NCI-H146 treated with DMSO at 0.1 percent for 48 hours (cell line): ENCODE measurements around the gene UNC13D.
"Not testable (repeated sequence)": the region's sequence is repeated elsewhere in the genome, so short reads cannot be mapped to it uniquely, and the experiment has no call there.

Experiments
- DNase-seq: peaks from one replicate; lab custom pipeline; 2025; ENCODE audit not compliant: unreplicated experiment; lab: John Stamatoyannopoulos, UW

Gene UNC13D

GRCh38 chr17:75853433-75853832, 9.2 kb upstream of the UNC13D start:
- no peak for DNase-seq

DNA sequence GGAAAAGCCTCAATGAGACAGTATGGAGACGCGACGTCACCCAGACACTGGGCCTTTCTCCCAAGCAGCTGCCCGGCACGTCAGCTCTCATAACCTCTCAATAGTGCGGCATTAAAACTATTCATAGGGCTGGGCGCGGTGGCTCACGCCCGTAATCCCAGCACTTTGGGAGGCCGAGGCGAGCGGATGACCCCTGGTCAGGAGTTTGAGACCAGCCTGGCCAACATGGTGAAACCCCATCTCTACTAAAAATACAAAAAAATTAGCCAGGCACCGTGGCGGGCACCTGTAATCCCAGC, 7.4 kb upstream of the UNC13D start:
- DNase-seq = not testable (repeated sequence)

GRCh38 chr17:75850928-75851692, 6.9 kb upstream of the UNC13D start:
- no peak for DNase-seq

DNA sequence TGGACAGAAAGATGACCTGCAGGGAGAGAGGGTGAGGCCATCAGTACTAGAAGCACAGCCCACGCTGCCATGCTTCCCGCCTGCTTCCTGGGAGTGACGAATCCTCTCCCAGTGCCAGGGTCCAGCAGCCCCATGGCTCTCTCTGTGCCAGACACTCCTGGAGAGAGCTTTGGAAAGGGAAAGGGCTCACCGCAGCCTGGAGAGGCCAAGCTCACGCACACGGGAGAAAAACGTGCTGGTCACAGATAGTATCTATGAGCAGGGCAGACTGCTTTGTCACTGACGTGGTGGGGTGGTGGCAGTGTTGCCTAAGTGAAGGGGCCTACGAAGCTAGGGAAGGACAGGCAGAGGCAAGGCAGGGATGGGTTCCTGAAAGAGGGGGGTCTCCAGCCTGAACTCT, 5.5 kb upstream of the UNC13D start:
- DNase-seq = no peak

- no peak for DNase-seq
These were observed 5.1 kb upstream of the UNC13D start for GRCh38 chr17:75849279-75849646.

DNA sequence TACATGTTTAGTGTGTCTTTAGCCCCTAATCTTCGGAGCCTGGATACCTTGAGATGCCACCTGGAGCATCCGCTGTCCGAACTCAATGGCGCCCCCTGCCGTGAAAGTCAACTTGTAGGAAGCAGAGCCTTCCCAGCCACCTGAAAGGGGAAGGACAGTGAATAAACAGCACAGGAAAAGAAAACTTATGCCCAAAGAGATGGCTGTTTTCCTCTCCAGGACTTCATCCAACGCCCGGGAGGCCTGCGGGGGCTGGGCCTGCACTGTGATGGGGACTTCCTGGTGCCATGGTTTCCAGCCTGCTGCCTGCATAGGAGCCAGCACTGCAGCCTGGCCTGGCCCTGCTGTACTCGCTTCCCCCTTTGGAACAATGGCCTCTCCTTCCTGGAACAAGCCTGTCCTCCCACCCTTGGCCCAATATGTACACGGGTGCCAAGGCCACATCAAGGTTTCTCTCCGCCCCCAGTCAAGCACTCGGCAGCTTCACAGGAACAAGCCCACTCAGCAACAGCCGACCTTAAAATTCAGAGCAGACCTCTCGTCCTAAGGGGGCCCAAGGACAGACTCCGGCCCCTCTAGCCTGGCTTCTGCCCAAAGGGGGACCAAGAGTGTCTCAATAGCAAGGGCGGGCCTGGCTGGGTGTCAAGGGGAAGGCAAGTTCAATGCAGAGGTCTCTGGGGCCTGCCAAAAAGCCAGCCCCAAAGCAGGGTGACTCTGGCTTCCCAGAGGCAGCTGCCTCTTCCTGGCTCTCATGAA, 4.5 kb upstream of the UNC13D start:
- no peak for DNase-seq

DNA sequence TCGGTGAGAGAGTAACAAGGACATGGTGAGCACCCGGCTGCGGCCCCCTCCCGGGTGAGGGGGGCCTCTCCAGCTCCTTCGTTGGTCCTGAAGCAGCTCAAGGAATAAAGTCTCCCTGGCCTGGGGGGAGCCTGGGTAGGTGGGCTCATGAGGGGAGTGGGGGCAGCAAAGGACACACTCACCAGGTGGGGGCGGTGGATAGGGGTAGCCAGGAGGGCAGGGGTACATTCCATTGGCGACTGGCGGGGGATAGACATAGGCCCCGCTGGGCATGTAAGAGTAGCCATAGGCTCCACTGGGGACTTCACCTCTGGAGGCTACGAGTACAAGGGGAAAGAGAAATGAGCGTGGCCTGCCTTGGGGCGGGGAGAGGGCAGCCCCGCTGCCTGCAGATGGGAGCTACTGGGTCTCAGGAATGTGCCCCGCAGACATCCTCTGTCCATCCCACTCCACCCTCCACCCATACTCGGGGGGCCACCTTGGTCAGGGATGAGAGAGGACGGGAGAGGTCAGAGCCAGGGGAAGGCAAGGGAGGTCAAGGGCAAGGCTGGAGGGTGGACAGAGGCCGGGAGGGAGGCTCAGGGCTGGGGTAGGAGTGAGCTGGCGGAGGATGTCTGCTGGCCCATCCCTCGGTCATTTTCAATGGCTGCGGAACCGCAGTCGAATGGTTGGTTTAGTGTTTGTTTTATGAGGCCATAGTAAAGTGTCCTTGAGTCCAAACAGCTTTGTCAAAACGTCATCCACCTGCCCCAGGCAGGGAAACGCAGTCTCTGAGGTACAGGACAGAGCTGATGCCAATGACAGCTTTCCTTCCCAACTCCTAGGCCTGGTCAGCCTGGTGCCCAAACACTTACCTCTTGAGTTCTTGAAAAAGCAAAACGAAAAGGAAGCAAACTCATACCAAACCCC, 3.7 kb upstream of the UNC13D start:
- no peak for DNase-seq

DNA sequence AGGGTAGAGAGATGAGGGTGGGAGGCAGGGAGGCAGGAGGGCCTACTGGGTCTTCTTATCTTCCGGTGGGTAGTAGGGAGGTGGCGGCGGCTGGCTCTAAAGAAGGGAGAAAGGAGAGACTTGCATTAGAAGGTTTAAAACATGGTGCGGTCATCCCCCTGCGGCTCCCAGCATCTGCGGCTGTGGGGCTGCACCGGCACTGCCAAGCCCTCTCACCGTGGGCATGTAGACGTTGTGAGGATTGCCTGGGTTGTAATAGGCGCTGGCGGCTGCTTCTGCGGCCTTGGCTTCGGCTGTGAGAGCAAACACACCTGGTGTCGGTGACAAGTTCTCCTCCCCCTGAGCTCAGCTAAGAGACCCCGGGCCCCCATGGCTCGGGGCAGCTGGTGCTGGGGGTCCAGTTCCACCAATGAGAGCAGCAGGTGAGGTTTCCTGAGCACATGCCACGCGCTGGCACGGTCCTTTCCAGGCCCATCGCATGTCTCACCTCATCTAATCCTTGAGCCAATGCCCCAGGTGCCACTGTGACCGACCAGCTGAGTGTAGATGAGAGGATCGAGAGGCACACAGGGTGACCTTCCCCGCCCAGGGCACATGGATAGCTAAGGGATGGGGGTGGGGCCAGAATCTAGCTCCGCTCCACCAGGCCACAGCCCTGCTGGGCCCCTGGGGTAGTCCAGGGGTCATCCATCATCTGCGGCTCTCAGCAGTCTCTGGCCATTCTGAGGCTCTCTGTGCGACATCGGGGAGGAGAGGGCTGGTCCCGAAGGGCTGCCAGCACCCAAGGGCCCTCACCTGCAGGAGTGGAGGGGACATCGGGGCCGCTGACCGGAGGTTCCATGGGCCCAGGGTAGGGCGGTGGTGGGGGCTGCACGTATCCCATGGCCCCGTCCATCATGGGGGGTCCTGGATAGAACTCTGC, 2.7 kb upstream of the UNC13D start:
- no peak for DNase-seq

GRCh38 chr17:75845933-75846691, 1.9 kb upstream of the UNC13D start:
- DNase-seq = no peak

GRCh38 chr17:75845058-75845711, 981 bp upstream of the UNC13D start:
- DNase-seq = no peak

GRCh38 chr17:75844530-75845057, 390 bp upstream of the UNC13D start:
- DNase-seq = no peak

- no peak for DNase-seq
These were observed 1.1 kb downstream of the UNC13D start for GRCh38 chr17:75842963-75843576.

GRCh38 chr17:75842411-75842810, 1.8 kb downstream of the UNC13D start:
- no peak for DNase-seq

GRCh38 chr17:75840799-75841164, 3.4 kb downstream of the UNC13D start:
- DNase-seq = no peak

DNA sequence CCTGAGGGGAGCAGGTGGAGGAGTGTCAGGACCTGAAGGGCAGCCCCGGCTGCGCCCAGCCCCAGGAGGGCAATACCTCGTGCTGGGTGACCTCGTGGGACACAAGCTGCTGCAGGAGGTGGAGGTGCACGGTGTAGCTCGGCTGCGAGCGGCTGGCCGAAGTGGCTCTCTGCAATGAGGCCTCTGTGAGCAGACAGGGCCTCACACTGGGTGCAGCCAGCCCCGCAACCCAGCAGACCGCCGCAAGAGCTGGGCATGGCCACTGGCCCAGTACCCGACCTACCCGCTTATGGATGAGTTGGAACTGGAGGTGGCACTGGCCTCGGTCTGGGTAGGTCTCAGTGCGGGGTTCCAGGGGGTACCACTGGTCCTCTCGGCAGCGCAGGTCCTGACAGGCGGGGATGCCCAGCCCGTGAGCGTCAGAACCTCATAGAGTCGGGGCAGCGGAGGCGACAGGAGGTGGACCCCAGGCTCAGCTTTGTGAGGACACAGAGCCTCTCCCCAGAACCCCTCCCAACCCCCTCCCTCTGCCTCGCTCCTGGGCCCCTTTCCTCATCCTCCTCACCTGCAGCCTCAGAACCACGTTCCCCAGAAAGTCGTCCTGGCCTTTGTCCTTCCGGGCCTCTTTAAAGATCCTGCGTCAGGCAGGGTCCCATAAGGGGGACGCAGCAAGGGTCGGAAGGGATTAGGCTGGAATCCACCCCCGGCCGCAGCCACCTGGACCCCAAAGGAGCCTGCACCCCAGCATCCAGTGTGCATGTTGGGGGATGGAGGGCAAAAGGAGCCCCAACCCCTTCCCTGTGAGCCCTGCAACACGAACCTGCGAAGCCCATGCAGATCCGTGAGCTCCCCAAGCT, 4.0 kb downstream of the UNC13D start:
- no peak for DNase-seq

DNA sequence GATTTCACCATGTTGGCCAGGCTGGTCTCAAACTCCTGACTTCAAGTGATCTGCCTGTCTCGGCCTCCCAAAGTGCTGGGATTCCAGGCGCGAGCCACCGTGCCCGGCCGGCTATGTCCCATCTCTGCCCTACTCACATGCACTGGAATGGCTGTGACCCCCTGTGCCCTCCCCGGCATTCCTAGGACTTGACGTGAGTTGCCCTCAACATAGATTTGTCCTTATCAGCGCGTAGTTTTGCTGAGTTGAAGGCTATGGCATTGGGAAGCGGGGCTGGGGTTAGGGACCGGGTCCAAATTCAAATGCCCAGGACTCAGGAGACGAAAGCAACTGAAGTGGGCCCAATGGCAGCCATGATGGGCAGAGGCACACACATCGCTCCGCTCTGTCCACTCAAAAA, 5.8 kb downstream of the UNC13D start:
- no peak for DNase-seq

DNA sequence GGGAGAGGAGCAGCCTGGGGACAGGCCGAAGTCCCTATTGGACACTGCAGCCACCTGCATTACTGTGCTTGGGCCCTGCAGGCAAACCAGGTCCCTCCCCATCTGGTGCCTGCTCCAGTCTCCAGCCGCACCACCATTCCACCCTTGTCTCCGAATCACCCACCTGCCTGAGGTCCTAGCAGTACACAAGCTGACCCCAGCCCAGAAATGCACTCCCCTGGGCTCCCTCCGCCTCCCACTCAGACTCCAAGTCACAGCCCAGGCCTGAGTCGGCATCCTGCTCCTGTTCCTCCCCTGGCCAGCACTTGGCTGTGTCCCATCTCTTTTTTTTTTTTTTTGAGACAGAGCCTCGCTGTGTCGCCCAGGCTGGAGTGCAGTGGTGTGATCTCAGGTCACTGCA, 6.3 kb downstream of the UNC13D start:
- DNase-seq = no peak

- no peak for DNase-seq
These were observed 7.6 kb downstream of the UNC13D start for GRCh38 chr17:75836605-75837004.
